ENCODE measurements around the gene SORCS2.

SORCS2 gene

DNA sequence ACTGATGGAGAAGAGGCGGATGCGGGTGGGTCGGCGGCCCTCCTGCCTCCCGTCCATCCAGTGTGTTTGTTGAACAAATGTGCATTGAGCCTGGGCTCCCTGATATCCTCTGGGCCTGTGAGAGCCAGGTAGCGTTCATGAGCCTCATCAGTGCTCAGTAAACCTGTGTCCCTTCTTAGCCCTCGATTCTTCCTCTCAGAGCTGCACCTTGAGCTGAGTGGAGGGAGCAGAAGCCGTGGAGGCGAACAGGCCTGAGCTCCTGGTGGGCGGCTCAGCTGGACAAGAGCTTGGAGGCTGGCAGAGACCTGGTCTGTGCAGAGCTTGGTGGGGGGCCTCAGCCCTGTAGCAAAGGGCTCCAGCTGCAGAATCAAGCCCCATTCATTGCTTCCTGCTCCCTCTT lies 112.1 kb downstream of the SORCS2 start:
- 90% methylated on average over 10 of the region's 10 CpGs for WGBS
- Histone ChIP-seq H3K9me3 (ENCODE audit: insufficient read depth, low read depth, low read length) (no peaks in the 10 kb centered on the region), H3K27me3 (ENCODE audit: insufficient read depth, low read length) (no peaks in the 10 kb centered on the region), H3K27ac (ENCODE audit: low read depth, low read length) (no peak overlapping the region), H3K4me3 (ENCODE audit: low read length) (no peak overlapping the region), H3K36me3 (ENCODE audit: insufficient read depth, low read length) (no peaks in the 10 kb centered on the region), H3K4me1 (ENCODE audit: insufficient read depth, low read length) (no peaks in the 10 kb centered on the region; the same call in 1 of the 2 replicates), H3K9ac (ENCODE audit: low read depth, low read length) (no peak overlapping the region)

DNA sequence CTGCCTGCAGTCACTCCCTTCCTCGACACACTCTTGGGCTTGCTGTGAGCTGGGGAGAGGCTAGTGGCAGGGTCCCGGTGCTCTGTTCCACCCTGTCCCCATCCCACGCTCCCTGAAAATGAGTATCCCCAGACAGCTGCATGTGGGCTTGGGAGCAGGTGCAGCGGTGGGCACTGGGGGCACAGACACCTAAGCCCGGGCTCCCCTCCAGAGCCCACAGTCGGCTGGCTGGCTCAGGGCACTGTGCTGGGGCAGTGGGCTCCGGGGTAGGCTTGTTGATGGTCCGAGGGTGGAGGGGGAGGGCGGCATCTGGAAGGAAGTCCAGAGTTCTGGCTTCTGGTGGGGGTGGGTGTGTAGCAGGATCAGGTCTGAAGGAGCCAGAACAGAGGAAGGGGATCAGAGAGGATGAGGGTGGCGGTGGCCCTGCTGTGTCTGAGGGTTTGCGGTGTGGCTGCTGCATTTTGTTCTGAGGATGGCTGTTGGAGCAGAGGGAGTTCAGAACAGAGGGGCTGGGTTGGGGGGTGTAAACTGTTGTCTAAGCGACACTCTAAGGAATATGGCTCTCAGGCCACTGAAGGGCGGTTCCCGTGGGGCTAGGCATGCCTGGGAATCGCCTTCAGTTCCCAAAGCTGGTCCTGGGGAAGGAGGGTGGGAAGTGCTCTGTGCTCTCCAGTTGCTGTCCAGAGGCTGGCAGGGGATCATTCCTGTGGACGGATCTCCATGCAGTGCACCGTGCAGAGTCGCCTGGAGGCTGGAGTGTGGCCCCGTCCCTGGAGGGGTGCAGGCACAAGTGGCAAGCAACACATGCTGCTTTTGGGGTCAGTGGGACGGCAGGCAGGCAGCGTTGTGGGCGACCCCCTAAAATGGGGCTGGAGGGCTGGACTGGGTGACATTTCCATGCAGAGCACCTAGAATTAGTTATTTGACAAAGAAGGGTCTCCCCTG lies 114.0 kb downstream of the SORCS2 start:
- no peak overlapping the region for H3K27ac ChIP-seq (ENCODE audit: low read depth, low read length)
- H3K4me3 ChIP-seq (ENCODE audit: low read length): no peak overlapping the region
- no peaks in the 10 kb centered on the region for H3K27me3 ChIP-seq (ENCODE audit: insufficient read depth, low read length)
- H3K36me3 ChIP-seq (ENCODE audit: insufficient read depth, low read length): no peaks in the 10 kb centered on the region
- WGBS: 81% methylated on average over 22 of the region's 22 CpGs
- H3K9me3 ChIP-seq (ENCODE audit: insufficient read depth, low read depth, low read length): no peaks in the 10 kb centered on the region
- 0 out of 2 replicates have a peak, but pooled peaks cover under 1% of the 10 kb centered on the region for H3K4me1 ChIP-seq (ENCODE audit: insufficient read depth, low read length)
- H3K9ac ChIP-seq (ENCODE audit: low read depth, low read length): no peak overlapping the region

DNA sequence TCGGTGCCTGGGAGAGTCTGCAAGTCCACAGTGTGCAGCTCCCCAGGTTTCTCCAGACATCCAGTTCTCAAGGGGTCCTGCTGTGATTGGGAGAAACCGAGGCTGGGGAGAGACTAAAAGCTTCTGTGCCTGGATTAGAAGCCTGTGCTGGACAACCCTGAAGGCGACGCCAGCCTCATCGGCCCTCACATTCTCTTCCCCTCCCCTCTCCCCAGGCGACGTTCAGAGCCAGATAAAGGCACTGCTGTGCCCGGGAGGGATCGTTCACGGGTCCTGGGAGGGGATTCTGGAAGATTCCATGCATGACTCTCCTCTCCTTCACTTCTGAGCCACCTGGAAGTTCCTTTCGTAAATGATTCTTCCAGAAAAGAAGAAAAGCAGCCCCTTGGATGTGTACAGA lies 114.6 kb downstream of the SORCS2 start:
- WGBS: 77% methylated on average over 11 of the region's 11 CpGs
- H3K27me3 ChIP-seq (ENCODE audit: insufficient read depth, low read length): no peaks in the 10 kb centered on the region

DNA sequence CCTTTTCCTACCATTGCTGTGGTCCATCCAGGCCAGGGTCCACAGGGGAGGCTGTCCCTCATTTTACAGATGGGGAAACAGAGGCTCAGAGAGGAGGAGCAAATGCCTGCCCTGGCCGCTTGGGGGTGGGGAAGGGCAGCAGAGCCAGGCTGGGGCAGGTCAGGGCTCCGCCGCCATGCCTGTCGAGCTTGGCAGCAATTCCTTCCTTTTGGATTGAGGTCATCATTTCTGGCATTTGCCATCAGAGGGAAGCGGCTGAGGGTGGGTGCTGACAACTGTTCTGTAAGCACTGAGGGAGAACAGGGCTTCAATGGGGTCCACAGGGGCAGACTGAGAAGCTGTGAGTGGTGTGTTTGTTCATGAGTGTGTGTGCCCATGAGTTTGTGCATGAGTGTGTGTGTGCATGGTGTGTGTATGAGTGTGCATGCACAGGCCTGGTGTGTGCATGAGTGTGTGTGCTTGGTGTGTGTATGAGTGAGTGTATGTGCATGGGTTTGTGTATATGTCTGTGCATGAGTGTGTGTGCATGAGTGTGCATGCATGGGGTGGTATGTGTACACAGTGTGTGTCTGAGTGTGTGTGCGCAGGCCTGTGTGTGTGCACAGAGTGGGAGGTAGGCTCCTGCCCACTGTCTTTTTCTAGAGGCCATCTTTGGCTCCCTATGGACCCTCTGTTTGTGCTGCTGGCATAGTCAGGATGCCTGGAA lies 115.2 kb downstream of the SORCS2 start:
- H3K4me1 ChIP-seq (ENCODE audit: insufficient read depth, low read length): 0 out of 2 replicates have a peak, but pooled peaks cover 3% of the 10 kb centered on the region
- H3K4me3 ChIP-seq (ENCODE audit: low read length): no peak overlapping the region
- no peaks in the 10 kb centered on the region for H3K36me3 ChIP-seq (ENCODE audit: insufficient read depth, low read length)
- no peaks in the 10 kb centered on the region for H3K27me3 ChIP-seq (ENCODE audit: insufficient read depth, low read length)
- H3K9ac ChIP-seq (ENCODE audit: low read depth, low read length): no peak overlapping the region
- 91% methylated on average over 6 of the region's 6 CpGs for WGBS
- H3K9me3 ChIP-seq (ENCODE audit: insufficient read depth, low read depth, low read length): no peaks in the 10 kb centered on the region
- no peak overlapping the region for H3K27ac ChIP-seq (ENCODE audit: low read depth, low read length)

More for the DNA sequence above, 114.6 kb downstream of the SORCS2 start:
- H3K4me1 ChIP-seq (ENCODE audit: insufficient read depth, low read length): 0 out of 2 replicates have a peak, but pooled peaks cover 3% of the 10 kb centered on the region
- H3K36me3 ChIP-seq (ENCODE audit: insufficient read depth, low read length): no peaks in the 10 kb centered on the region
- no peak overlapping the region for H3K27ac ChIP-seq (ENCODE audit: low read depth, low read length)
- H3K9ac ChIP-seq (ENCODE audit: low read depth, low read length): no peak overlapping the region
- no peak overlapping the region for H3K4me3 ChIP-seq (ENCODE audit: low read length)
- H3K9me3 ChIP-seq (ENCODE audit: insufficient read depth, low read depth, low read length): no peaks in the 10 kb centered on the region

DNA sequence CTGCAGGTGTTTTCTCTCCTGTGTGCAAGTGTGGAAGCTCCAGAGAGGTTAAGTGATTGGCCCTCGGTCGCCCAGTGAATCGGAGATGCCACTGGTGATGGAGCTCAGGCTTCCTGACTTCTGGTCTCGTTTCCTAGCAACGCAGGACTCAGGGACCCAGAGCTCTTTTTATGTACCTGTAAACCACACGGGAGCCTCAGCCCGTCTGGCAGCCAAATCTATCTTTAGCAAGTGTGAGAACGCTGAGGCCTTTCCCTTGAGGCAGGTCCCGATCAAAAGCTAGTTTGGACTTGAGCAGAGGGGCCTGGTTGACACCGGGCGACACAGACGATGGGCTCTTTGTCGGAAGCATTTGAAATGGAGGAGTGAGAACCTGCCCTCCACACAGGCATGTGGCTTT lies 116.8 kb downstream of the SORCS2 start:
- no peak overlapping the region for H3K27ac ChIP-seq (ENCODE audit: low read depth, low read length)
- no peaks in the 10 kb centered on the region for H3K27me3 ChIP-seq (ENCODE audit: insufficient read depth, low read length)
- H3K36me3 ChIP-seq (ENCODE audit: insufficient read depth, low read length): no peaks in the 10 kb centered on the region
- H3K4me3 ChIP-seq (ENCODE audit: low read length): no peak overlapping the region
- H3K9me3 ChIP-seq (ENCODE audit: insufficient read depth, low read depth, low read length): no peaks in the 10 kb centered on the region
- no peak overlapping the region for H3K9ac ChIP-seq (ENCODE audit: low read depth, low read length)
- H3K4me1 ChIP-seq (ENCODE audit: insufficient read depth, low read length): 0 out of 2 replicates have a peak, but pooled peaks cover 3% of the 10 kb centered on the region
- 85% methylated on average over 13 of the region's 13 CpGs for WGBS

DNA sequence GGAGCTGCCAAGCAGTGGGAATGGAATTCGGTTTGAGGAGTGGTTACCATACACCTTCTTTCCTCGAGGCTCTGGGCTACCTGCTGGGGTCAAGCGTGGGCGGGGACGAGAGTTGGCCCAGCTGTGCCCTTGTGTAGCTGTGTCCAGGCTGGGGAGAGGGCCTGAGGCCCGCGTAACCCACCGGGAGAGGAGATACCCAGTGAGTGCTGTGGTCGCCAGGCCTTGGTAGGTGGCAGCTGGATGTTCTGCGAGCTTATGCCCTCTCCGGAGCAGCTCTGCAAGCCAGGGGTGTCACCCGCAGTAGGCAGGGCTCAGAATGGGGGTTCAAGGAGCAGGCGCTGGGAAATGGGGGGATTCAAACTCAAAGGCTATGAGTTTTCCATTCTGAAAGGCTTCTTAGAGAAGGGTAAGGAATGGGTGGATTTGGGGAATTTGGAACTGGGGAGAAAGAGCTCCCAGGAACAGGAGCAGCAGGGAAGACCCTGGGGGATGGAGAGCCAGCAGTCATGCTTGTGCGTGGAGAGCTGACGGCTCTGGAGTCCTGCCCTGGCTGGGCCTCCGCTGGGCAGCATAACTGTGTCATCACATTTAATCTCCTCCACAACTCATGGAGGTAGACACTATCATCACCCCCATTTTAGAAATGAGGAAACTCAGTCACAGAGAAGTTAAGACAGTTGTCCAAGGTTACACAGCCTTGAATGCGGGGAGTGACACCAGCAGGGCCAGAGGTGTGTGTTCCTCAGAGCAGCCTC lies 117.5 kb downstream of the SORCS2 start:
- H3K9me3 ChIP-seq (ENCODE audit: insufficient read depth, low read depth, low read length): no peaks in the 10 kb centered on the region
- no peaks in the 10 kb centered on the region for H3K27me3 ChIP-seq (ENCODE audit: insufficient read depth, low read length)
- no peaks in the 10 kb centered on the region for H3K36me3 ChIP-seq (ENCODE audit: insufficient read depth, low read length)
- H3K4me3 ChIP-seq (ENCODE audit: low read length): no peak overlapping the region
- H3K9ac ChIP-seq (ENCODE audit: low read depth, low read length): no peak overlapping the region
- no peak overlapping the region for H3K27ac ChIP-seq (ENCODE audit: low read depth, low read length)
- 80% methylated on average over 17 of the region's 17 CpGs for WGBS
- 0 out of 2 replicates have a peak, but pooled peaks cover 3% of the 10 kb centered on the region for H3K4me1 ChIP-seq (ENCODE audit: insufficient read depth, low read length)

DNA sequence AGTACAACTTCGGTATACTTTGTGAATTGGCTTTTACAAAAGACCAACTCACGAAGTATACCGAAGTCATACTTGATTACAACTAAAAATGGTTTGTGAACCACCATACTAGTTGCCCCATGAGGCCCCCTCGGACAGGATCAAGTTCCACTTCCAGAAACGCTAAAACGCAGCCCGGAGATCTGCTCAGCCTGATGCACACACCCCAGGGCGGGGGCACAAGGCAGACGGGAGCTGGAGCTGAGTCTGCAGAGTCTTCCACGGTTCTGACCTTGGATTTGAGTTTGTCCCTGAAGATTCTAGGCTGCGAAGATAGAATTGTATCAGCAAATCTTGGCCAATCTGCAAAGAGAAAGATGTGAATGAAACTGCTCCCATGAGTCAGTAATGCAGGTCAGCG lies 118.1 kb downstream of the SORCS2 start:
- Histone ChIP-seq H3K4me1 (ENCODE audit: insufficient read depth, low read length) (0 out of 2 replicates have a peak, but pooled peaks cover 3% of the 10 kb centered on the region), H3K36me3 (ENCODE audit: insufficient read depth, low read length) (no peaks in the 10 kb centered on the region), H3K9me3 (ENCODE audit: insufficient read depth, low read depth, low read length) (no peaks in the 10 kb centered on the region), H3K4me3 (ENCODE audit: low read length) (no peak overlapping the region), H3K27ac (ENCODE audit: low read depth, low read length) (no peak overlapping the region), H3K27me3 (ENCODE audit: insufficient read depth, low read length) (no peaks in the 10 kb centered on the region), H3K9ac (ENCODE audit: low read depth, low read length) (no peak overlapping the region)
- 92% methylated on average over 12 of the region's 12 CpGs for WGBS

DNA sequence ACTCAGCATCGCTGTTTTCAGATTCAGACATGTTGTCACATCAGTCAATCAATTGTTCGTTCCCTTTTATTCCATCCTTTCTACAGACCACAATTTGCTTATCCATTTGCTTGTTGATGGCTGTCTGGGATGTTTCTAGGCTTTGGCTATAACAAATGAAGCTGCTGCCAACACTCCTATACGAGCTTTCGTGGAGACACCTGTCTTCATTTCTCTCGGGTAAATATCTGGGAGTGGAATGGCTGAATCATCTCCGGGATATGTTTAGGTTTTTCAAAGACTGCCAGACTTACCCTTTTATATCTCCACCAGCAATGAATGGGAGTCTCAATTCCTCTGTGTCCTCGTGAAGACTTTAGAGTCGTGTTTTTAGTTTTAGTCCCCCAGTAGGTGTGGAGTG lies 118.9 kb downstream of the SORCS2 start:
- Histone ChIP-seq H3K27ac (ENCODE audit: low read depth, low read length) (no peak overlapping the region), H3K27me3 (ENCODE audit: insufficient read depth, low read length) (no peaks in the 10 kb centered on the region), H3K9me3 (ENCODE audit: insufficient read depth, low read depth, low read length) (no peaks in the 10 kb centered on the region), H3K36me3 (ENCODE audit: insufficient read depth, low read length) (no peaks in the 10 kb centered on the region), H3K9ac (ENCODE audit: low read depth, low read length) (no peak overlapping the region), H3K4me3 (ENCODE audit: low read length) (no peak overlapping the region), H3K4me1 (ENCODE audit: insufficient read depth, low read length) (0 out of 2 replicates have a peak, but pooled peaks cover 3% of the 10 kb centered on the region)
- 93% methylated on average over 8 of the region's 8 CpGs for WGBS

DNA sequence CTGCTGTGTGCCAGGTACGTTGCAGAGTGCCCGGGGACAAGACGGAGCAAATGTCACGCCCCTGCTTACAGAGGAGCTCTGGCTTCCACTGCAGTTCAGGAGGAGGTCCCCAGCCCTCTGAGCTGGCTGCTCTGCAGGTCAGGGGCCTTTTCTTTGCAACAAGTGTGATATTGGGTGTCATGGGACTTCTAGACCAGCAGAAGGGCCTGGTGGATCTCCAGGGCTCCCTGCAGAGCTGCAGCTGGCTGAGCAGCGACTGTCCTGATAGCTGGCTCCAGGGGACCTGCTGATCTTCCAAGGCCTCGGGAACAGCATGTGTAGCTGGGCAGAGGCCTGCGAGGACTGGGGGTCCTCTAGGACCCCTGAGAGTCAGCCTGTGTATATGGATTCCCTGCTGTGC lies 120.4 kb downstream of the SORCS2 start:
- Histone ChIP-seq H3K4me3 (ENCODE audit: low read length) (no peak overlapping the region), H3K27me3 (ENCODE audit: insufficient read depth, low read length) (no peaks in the 10 kb centered on the region), H3K9ac (ENCODE audit: low read depth, low read length) (no peak overlapping the region), H3K27ac (ENCODE audit: low read depth, low read length) (no peak overlapping the region), H3K4me1 (ENCODE audit: insufficient read depth, low read length) (0 out of 2 replicates have a peak, but pooled peaks cover 3% of the 10 kb centered on the region), H3K36me3 (ENCODE audit: insufficient read depth, low read length) (no peaks in the 10 kb centered on the region), H3K9me3 (ENCODE audit: insufficient read depth, low read depth, low read length) (no peaks in the 10 kb centered on the region)
- WGBS: 88% methylated on average over 7 of the region's 7 CpGs

DNA sequence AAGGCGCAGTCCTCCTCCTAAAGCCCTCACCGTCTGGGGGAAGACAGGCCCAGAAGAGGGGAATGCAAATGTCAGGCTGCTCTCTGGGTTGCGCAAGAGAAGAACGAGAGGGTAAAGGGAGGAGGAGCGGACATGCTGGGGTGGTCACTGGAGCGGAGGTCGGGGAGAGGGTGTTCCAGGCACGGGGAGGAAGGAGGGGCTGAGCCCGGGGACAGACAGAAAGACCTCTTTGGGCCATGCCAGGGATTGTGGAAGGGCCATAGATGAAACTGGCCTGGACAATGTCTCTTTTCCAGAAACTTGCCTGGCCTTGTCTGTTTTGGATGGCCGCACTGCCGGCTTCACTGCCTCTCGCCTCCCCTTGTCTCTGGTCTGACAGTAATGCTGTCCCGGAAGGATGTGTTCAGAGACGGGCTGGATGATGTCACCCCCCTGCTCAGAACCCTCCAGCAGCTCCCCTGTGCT lies 121.0 kb downstream of the SORCS2 start:
- Histone ChIP-seq H3K9me3 (ENCODE audit: insufficient read depth, low read depth, low read length) (no peaks in the 10 kb centered on the region), H3K27me3 (ENCODE audit: insufficient read depth, low read length) (no peaks in the 10 kb centered on the region), H3K36me3 (ENCODE audit: insufficient read depth, low read length) (no peaks in the 10 kb centered on the region), H3K27ac (ENCODE audit: low read depth, low read length) (no peak overlapping the region), H3K9ac (ENCODE audit: low read depth, low read length) (no peak overlapping the region), H3K4me3 (ENCODE audit: low read length) (no peak overlapping the region), H3K4me1 (ENCODE audit: insufficient read depth, low read length) (0 out of 2 replicates have a peak, but pooled peaks cover 3% of the 10 kb centered on the region)
- WGBS: 76% methylated on average over 14 of the region's 14 CpGs

Measured in HUES64 (cell line).